Suprapubic skin (tissue), 3 donors: ENCODE results near the gene LPCAT1.

Source experiments
- CTCF ChIP-seq, 2 donors: fragments of 200-600 bp in 1 of 2; fragments of 450-650 bp in 1 of 2; sonication (generic) in 1 of 2; IDR thresholded peaks; one replicate each; pipeline ENCODE4 v1.5.1; 2016 to 2019; ENCODE audit warnings: antibody characterized with exemption in 2 of 2, mild to moderate bottlenecking in 1 of 2, moderate library complexity in 1 of 2
- EP300 ChIP-seq: sonication (generic); formaldehyde crosslinking; IDR thresholded peaks from one replicate; pipeline ENCODE4 v1.6.1; 2017; ENCODE audit warnings: antibody characterized with exemption

- no peak for TF ChIP-seq CTCF (IDR thresholded peaks at IDR 0.05)
- no peak for TF ChIP-seq EP300
Measured at GRCh38 chr5:1446602-1447343, 77.0 kb downstream of the LPCAT1 start.
